Activated T-cell treated with anti-CD3 and anti-CD28 coated beads for 24 hours (primary cell): ENCODE measurements around the gene PLCXD3.
"Not testable (repeated sequence)": the region's sequence is repeated elsewhere in the genome, so short reads cannot be mapped to it uniquely, and the experiment has no call there.

Experiments used
- DNase-seq: peaks from one replicate; pipeline ENCODE4 v3.0.0-alpha.2; 2020; ENCODE audit warnings: low read depth

The PLCXD3 gene

GRCh38 chr5:41510176-41510831 is at the start of gene PLCXD3:
TSS of gene PLCXD3 (minus strand) at chr5:41510601. CDS start at chr5:41510526, 75 bp downstream.
- DNase-seq: no peak

GRCh38 chr5:41559184-41559583 is 48.8 kb upstream of the PLCXD3 start:
- DNase-seq: no peak

- no peak for DNase-seq
These were observed 47.9 kb upstream of the PLCXD3 start for GRCh38 chr5:41558295-41558694.

GRCh38 chr5:41547991-41548390 is 37.6 kb upstream of the PLCXD3 start:
- DNase-seq: no peak

GRCh38 chr5:41542183-41542582 is 31.8 kb upstream of the PLCXD3 start:
- no peak for DNase-seq

GRCh38 chr5:41539454-41539853 is 29.1 kb upstream of the PLCXD3 start:
- no peak for DNase-seq

GRCh38 chr5:41537581-41537980 is 27.2 kb upstream of the PLCXD3 start:
- DNase-seq: no peak

- DNase-seq: no peak
These were observed 22.1 kb upstream of the PLCXD3 start for GRCh38 chr5:41532485-41532884.

- no peak for DNase-seq
These were observed 16.9 kb upstream of the PLCXD3 start for GRCh38 chr5:41527201-41527779.

- no peak for DNase-seq
These were observed 16.3 kb upstream of the PLCXD3 start for GRCh38 chr5:41526699-41527098.

- no peak for DNase-seq
These were observed 13.8 kb upstream of the PLCXD3 start for GRCh38 chr5:41524174-41524573.

GRCh38 chr5:41522193-41522786 is 11.9 kb upstream of the PLCXD3 start:
- no peak for DNase-seq

- no peak for DNase-seq
These were observed 9.4 kb upstream of the PLCXD3 start for GRCh38 chr5:41519801-41520200.

GRCh38 chr5:41517909-41518308 is 7.5 kb upstream of the PLCXD3 start:
- DNase-seq: no peak

GRCh38 chr5:41511241-41511640 is 840 bp upstream of the PLCXD3 start:
- no peak for DNase-seq

- DNase-seq: no peak
These were observed 814 bp downstream of the PLCXD3 start for GRCh38 chr5:41509399-41510175.

GRCh38 chr5:41508696-41509398 is 1.6 kb downstream of the PLCXD3 start:
- no peak for DNase-seq

- DNase-seq: no peak
These were observed 2.2 kb downstream of the PLCXD3 start for GRCh38 chr5:41508186-41508585.

GRCh38 chr5:41507501-41507900 is 2.9 kb downstream of the PLCXD3 start:
- DNase-seq: no peak

GRCh38 chr5:41503860-41504259 is 6.5 kb downstream of the PLCXD3 start:
- DNase-seq: no peak

- no peak for DNase-seq
These were observed 7.1 kb downstream of the PLCXD3 start for GRCh38 chr5:41503310-41503709.

GRCh38 chr5:41493490-41494126 is 16.8 kb downstream of the PLCXD3 start:
- DNase-seq: not testable (repeated sequence)
